IPS-15b (cell line): ENCODE measurements around the gene DRD4.

Experiments used
- H3K27me3 ChIP-seq: one replicate; pipeline ENCODE4 v1.6.1; 2013; ENCODE audit warnings: low read length; ENCODE audit not compliant: control insufficient read depth, insufficient read depth
- H3K36me3 ChIP-seq: one replicate; pipeline ENCODE4 v1.6.1; 2013; ENCODE audit warnings: low read length; ENCODE audit not compliant: control insufficient read depth, insufficient read depth
- H3K4me1 ChIP-seq: one replicate; pipeline ENCODE4 v1.6.1; 2013; ENCODE audit warnings: mild to moderate bottlenecking, low read length; ENCODE audit not compliant: control insufficient read depth, insufficient read depth
- H3K4me3 ChIP-seq: one replicate; pipeline ENCODE4 v1.5.1; 2013; ENCODE audit warnings: low read depth, low read length
- H3K9ac ChIP-seq: one replicate; pipeline ENCODE4 v1.6.1; 2013; ENCODE audit warnings: low read depth, mild to moderate bottlenecking, low read length
- H3K9me3 ChIP-seq: one replicate; pipeline ENCODE4 v1.6.1; 2013; ENCODE audit warnings: mild to moderate bottlenecking, low read length; ENCODE audit not compliant: control insufficient read depth, insufficient read depth

Gene DRD4

GRCh38 chr11:601573-602245 lies 35.4 kb upstream of the DRD4 start:
- Histone ChIP-seq H3K9ac (peak overlapping the region; percentile 16), H3K9me3 (no peaks in the 10 kb centered on the region), H3K4me1 (no peaks in the 10 kb centered on the region), H3K27me3 (no peaks in the 10 kb centered on the region), H3K36me3 (peaks cover 77% of the 10 kb centered on the region), H3K4me3 (no peak overlapping the region)

- Histone ChIP-seq H3K9ac (no peak overlapping the region), H3K4me3 (no peak overlapping the region), H3K4me1 (no peaks in the 10 kb centered on the region), H3K9me3 (no peaks in the 10 kb centered on the region), H3K36me3 (peaks cover 79% of the 10 kb centered on the region), H3K27me3 (no peaks in the 10 kb centered on the region)
Observed at GRCh38 chr11:603154-603553, 33.9 kb upstream of the DRD4 start.

- Histone ChIP-seq H3K4me1 (no peaks in the 10 kb centered on the region), H3K9me3 (no peaks in the 10 kb centered on the region), H3K9ac (no peak overlapping the region), H3K4me3 (no peak overlapping the region), H3K27me3 (no peaks in the 10 kb centered on the region), H3K36me3 (peaks cover 90% of the 10 kb centered on the region)
Observed at GRCh38 chr11:605286-606129, 31.6 kb upstream of the DRD4 start.

- Histone ChIP-seq H3K9ac (no peak overlapping the region), H3K4me3 (no peak overlapping the region), H3K9me3 (no peaks in the 10 kb centered on the region), H3K36me3 (peaks cover 94% of the 10 kb centered on the region), H3K27me3 (no peaks in the 10 kb centered on the region), H3K4me1 (no peaks in the 10 kb centered on the region)
Observed at GRCh38 chr11:606245-606644, 30.8 kb upstream of the DRD4 start.

GRCh38 chr11:607020-607780 lies 29.9 kb upstream of the DRD4 start:
- Histone ChIP-seq H3K4me1 (no peaks in the 10 kb centered on the region), H3K4me3 (no peak overlapping the region), H3K9me3 (no peaks in the 10 kb centered on the region), H3K36me3 (peaks cover 92% of the 10 kb centered on the region), H3K9ac (no peak overlapping the region), H3K27me3 (no peaks in the 10 kb centered on the region)

- Histone ChIP-seq H3K9ac (no peak overlapping the region), H3K4me3 (no peak overlapping the region), H3K9me3 (no peaks in the 10 kb centered on the region), H3K36me3 (peaks cover 93% of the 10 kb centered on the region), H3K27me3 (no peaks in the 10 kb centered on the region), H3K4me1 (no peaks in the 10 kb centered on the region)
Observed at GRCh38 chr11:607971-608659, 29.0 kb upstream of the DRD4 start.

- H3K4me3 ChIP-seq: no peak overlapping the region
- H3K4me1 ChIP-seq: no peaks in the 10 kb centered on the region
- no peaks in the 10 kb centered on the region for H3K9me3 ChIP-seq
- H3K36me3 ChIP-seq: peaks cover 89% of the 10 kb centered on the region
- no peak overlapping the region for H3K9ac ChIP-seq
- no peaks in the 10 kb centered on the region for H3K27me3 ChIP-seq
Observed at GRCh38 chr11:608791-609251, 28.2 kb upstream of the DRD4 start.

GRCh38 chr11:609341-609811 lies 27.7 kb upstream of the DRD4 start:
- Histone ChIP-seq H3K36me3 (peaks cover 84% of the 10 kb centered on the region), H3K9ac (no peak overlapping the region), H3K4me1 (no peaks in the 10 kb centered on the region), H3K9me3 (no peaks in the 10 kb centered on the region), H3K27me3 (no peaks in the 10 kb centered on the region), H3K4me3 (no peak overlapping the region)

GRCh38 chr11:610146-610801 lies 26.8 kb upstream of the DRD4 start:
- no peak overlapping the region for H3K4me3 ChIP-seq
- H3K9ac ChIP-seq: no peak overlapping the region
- H3K9me3 ChIP-seq: no peaks in the 10 kb centered on the region
- H3K4me1 ChIP-seq: no peaks in the 10 kb centered on the region
- no peaks in the 10 kb centered on the region for H3K27me3 ChIP-seq
- H3K36me3 ChIP-seq: peaks cover 76% of the 10 kb centered on the region

GRCh38 chr11:611001-611996 lies 25.8 kb upstream of the DRD4 start:
- Histone ChIP-seq H3K27me3 (no peaks in the 10 kb centered on the region), H3K4me3 (no peak overlapping the region), H3K4me1 (no peaks in the 10 kb centered on the region), H3K9ac (no peak overlapping the region), H3K36me3 (peaks cover 66% of the 10 kb centered on the region), H3K9me3 (no peaks in the 10 kb centered on the region)
